MCF 10A (cell line): ENCODE data around the gene SLC10A1. TPM values are rescaled to one million over a fixed set of nuclear protein-coding genes. Genes with fewer than 3 reads are reported as not detected.

Experiments used
- BruUV-seq: library from RNA; stranded (reverse); fragments of 400-500 nt; replicated peaks from 2 replicates; lab custom pipeline; 2021; lab: Mats Ljungman, UMichigan
- CTCF ChIA-PET: fragments of 300-600 bp; sonication (Branson Sonifier 250); formaldehyde crosslinking; extraction: SDS; loops from one replicate; lab custom pipeline; 2021; ENCODE audit warnings: antibody characterized with exemption, inconsistent platforms; lab: Yijun Ruan, JAX
- POLR2A ChIA-PET: fragments of 300-600, 350-650 bp; sonication (Branson Sonifier 250); formaldehyde crosslinking; extraction: SDS; loops from one replicate; lab custom pipeline; 2020; ENCODE audit warnings: antibody characterized with exemption, inconsistent platforms; lab: Yijun Ruan, JAX
- DNase-seq: peaks from one replicate; pipeline ENCODE4 v3.0.0-alpha.2; 2018; ENCODE audit not compliant: unreplicated experiment
- H3K27ac Mint-ChIP-seq: one replicate; pipeline ENCODE4 v1.8.0; 2022; ENCODE audit warnings: mild to moderate bottlenecking, low read depth, mixed read lengths; ENCODE audit not compliant: unreplicated experiment
- H3K27me3 Mint-ChIP-seq: one replicate; pipeline ENCODE4 v1.8.0; 2022; ENCODE audit warnings: mixed read lengths; ENCODE audit not compliant: insufficient read depth, unreplicated experiment
- H3K36me3 Mint-ChIP-seq: one replicate; pipeline ENCODE4 v1.8.0; 2022; ENCODE audit warnings: mild to moderate bottlenecking, moderate library complexity, mixed read lengths; ENCODE audit not compliant: insufficient read depth, unreplicated experiment
- H3K4me1 Mint-ChIP-seq: one replicate; pipeline ENCODE4 v1.8.0; 2022; ENCODE audit warnings: mixed read lengths; ENCODE audit not compliant: insufficient read depth, unreplicated experiment
- H3K4me3 Mint-ChIP-seq: one replicate; pipeline ENCODE4 v1.8.0; 2022; ENCODE audit warnings: mild to moderate bottlenecking, moderate library complexity, mixed read lengths; ENCODE audit not compliant: unreplicated experiment
- H3K9me3 Mint-ChIP-seq: one replicate; pipeline ENCODE4 v1.8.0; 2022; ENCODE audit warnings: mixed read lengths; ENCODE audit not compliant: unreplicated experiment
- CTCF ChIP-seq: fragments of 200-600 bp; IDR thresholded peaks from one replicate; pipeline ENCODE4 v1.8.0; 2022; ENCODE audit warnings: antibody characterized with exemption, mild to moderate bottlenecking; ENCODE audit not compliant: unreplicated experiment
- intact Hi-C: fragments of 100-400 bp; cut with micrococcal nuclease; formaldehyde crosslinking; loops from 2 replicates; pipeline ENCODE4 v1.14.1; 2022
- total RNA-seq: library from RNA; stranded (reverse); gene quantifications from 2 replicates; pipeline ENCODE4 v1.2.3, GENCODE V29; 2022

Gene SLC10A1
- total RNA-seq, 1 experiment from 2014 or later, result not detected

GRCh38 chr14:69772082-69773017, 24.7 kb downstream of the SLC10A1 start:
- H3K27me3 Mint-ChIP-seq, result no peaks in the 10 kb centered on the region
- ChIA-PET CTCF (interaction anchor here (0.5 kb wide), 1 partner anchor 293 kb away, joined by 3 read pairs; no protein-coding TSS in a partner anchor), POLR2A (interaction anchor here (0.6 to 1.1 kb wide), 5 partner anchors 8 to 1956 kb away, joined by 3 to 4 read pairs (median 3); partner anchors contain the start of genes EXD2 and ZFYVE26)
- DNase-seq, result no peak
- intact Hi-C loops, result no loop called here
- H3K9me3 Mint-ChIP-seq, result no peaks in the 10 kb centered on the region
- TF ChIP-seq CTCF, result no peak
- H3K4me3 Mint-ChIP-seq, result no peak overlapping the region
- H3K4me1 Mint-ChIP-seq, result peaks cover 14% of the 10 kb centered on the region
- no peak overlapping the region for H3K27ac Mint-ChIP-seq
- peaks cover 100% of the 10 kb centered on the region for H3K36me3 Mint-ChIP-seq
- BruUV-seq, result no TSS peak

GRCh38 chr14:69771136-69771535, 25.9 kb downstream of the SLC10A1 start:
- BruUV-seq, result no TSS peak
- POLR2A ChIA-PET, result interaction anchor here (0.6 to 1.1 kb wide), 3 partner anchors 10 to 229 kb away, joined by 3 to 4 read pairs (median 3); no protein-coding TSS in a partner anchor
- CTCF ChIA-PET, result no interaction called here
- H3K27ac Mint-ChIP-seq, result no peak overlapping the region
- H3K4me3 Mint-ChIP-seq, result no peak overlapping the region
- DNase-seq, result no peak
- H3K27me3 Mint-ChIP-seq, result no peaks in the 10 kb centered on the region
- H3K36me3 Mint-ChIP-seq, result peaks cover 97% of the 10 kb centered on the region
- no peak for TF ChIP-seq CTCF
- peaks cover 14% of the 10 kb centered on the region for H3K4me1 Mint-ChIP-seq
- H3K9me3 Mint-ChIP-seq, result no peaks in the 10 kb centered on the region
- intact Hi-C loops, result no loop called here

GRCh38 chr14:69770559-69770958, 26.5 kb downstream of the SLC10A1 start:
- Mint-ChIP-seq H3K9me3 (no peaks in the 10 kb centered on the region), H3K4me3 (no peak overlapping the region), H3K27me3 (no peaks in the 10 kb centered on the region), H3K4me1 (peaks cover 14% of the 10 kb centered on the region), H3K36me3 (peaks cover 92% of the 10 kb centered on the region), H3K27ac (peak overlapping the region; percentile 27)
- ChIA-PET POLR2A (interaction anchor here (1.2 kb wide), 1 partner anchor 9 kb away, joined by 5 read pairs; no protein-coding TSS in a partner anchor), CTCF (no interaction called here)
- no peak for DNase-seq
- no peak for TF ChIP-seq CTCF
- BruUV-seq, result no TSS peak
- intact Hi-C loops, result no loop called here

GRCh38 chr14:69769623-69770022, 27.4 kb downstream of the SLC10A1 start:
- intact Hi-C loops, result no loop called here
- ChIA-PET POLR2A (interaction anchor here (1.2 kb wide), 2 partner anchors 10 to 56 kb away, joined by 3 to 5 read pairs; no protein-coding TSS in a partner anchor), CTCF (no interaction called here)
- Mint-ChIP-seq H3K36me3 (peaks cover 82% of the 10 kb centered on the region), H3K4me3 (peak overlapping the region; percentile 92), H3K4me1 (peaks cover 14% of the 10 kb centered on the region), H3K27me3 (no peaks in the 10 kb centered on the region), H3K9me3 (no peaks in the 10 kb centered on the region), H3K27ac (no peak overlapping the region)
- TF ChIP-seq CTCF, result no peak
- no TSS peak for BruUV-seq
- DNase-seq, result no peak
